Upper lobe of left lung (tissue), 6 donors: Measurements from ENCODE around the gene EIF4EBP2. TPM values are rescaled to one million over a fixed set of nuclear protein-coding genes. Genes with fewer than 3 reads are reported as not detected.
A peak's percentile ranks its signal among the peaks of the same experiment; 100 is the strongest.

Experiments
- ATAC-seq, 2 donors: fragments of 200-7000 bp; cut with Tn5 transposase; one replicate each; pipeline ENCODE4 v1.9.1; 2022; ENCODE audit warnings: mild to moderate bottlenecking in 2 of 2, moderate library complexity in 2 of 2; ENCODE audit not compliant: low FRiP score in 2 of 2
- DNase-seq, 2 donors: peaks; one replicate each; pipeline ENCODE4 v3.0.0-alpha.2; 2019 to 2020
- H3K27ac ChIP-seq, 4 donors: fragments of 200-600 bp; sonication (generic); one replicate each; pipeline ENCODE4 v1.5.1; 2016 to 2019
- H3K27me3 ChIP-seq, 4 donors: fragments of 200-600 bp; sonication (generic); one replicate each; pipeline ENCODE4 v1.5.1; 2017 to 2019
- H3K36me3 ChIP-seq, 4 donors: fragments of 200-600 bp; sonication (generic); one replicate each; pipeline ENCODE4 v1.5.1; 2016 to 2019
- H3K4me1 ChIP-seq, 4 donors: fragments of 200-600 bp; sonication (generic); one replicate each; pipeline ENCODE4 v1.5.1; 2018 to 2019
- H3K4me3 ChIP-seq, 4 donors: fragments of 200-600 bp; sonication (generic); one replicate each; pipeline ENCODE4 v1.5.1; 2017 to 2019; ENCODE audit warnings: mild to moderate bottlenecking in 2 of 4, moderate library complexity in 1 of 4
- H3K9me3 ChIP-seq, 4 donors: fragments of 200-600 bp; sonication (generic); one replicate each; pipeline ENCODE4 v1.5.1; 2018 to 2019
- EP300 ChIP-seq, 4 donors: sonication (generic); formaldehyde crosslinking; IDR thresholded peaks; one replicate each; pipeline ENCODE4 v1.5.1; 2017; ENCODE audit warnings: antibody characterized with exemption in 4 of 4, control low read depth in 2 of 4
- POLR2A ChIP-seq, 4 donors: fragments of 450-650 bp; IDR thresholded peaks; one replicate each; pipeline ENCODE4 v1.5.1; 2016 to 2017; ENCODE audit warnings: antibody characterized with exemption in 4 of 4, mild to moderate bottlenecking in 2 of 4
- POLR2AphosphoS5 ChIP-seq, 2 donors: sonication (generic); formaldehyde crosslinking; IDR thresholded peaks; one replicate each; pipeline ENCODE4 v1.5.1; 2017; ENCODE audit warnings: antibody characterized with exemption in 2 of 2
- WGBS, 2 donors: methylation state at CpG; one replicate each; pipeline ENCODE4 v1.1.5; 2017 to 2018; 5-methylcytosine and 5-hydroxymethylcytosine counted together
- total RNA-seq, 6 donors: library from RNA; depleted of rRNA in 4 of 6; stranded (reverse); fragments of >200 nt in 4 of 6; gene quantifications; one replicate each; pipeline versions ENCODE4 v1.1.0 to v1.2.1, GENCODE V29; 2016 to 2021
- TF ChIP-seq, protein P1 (sequence below), 6 experiments: fragments of 450-650 bp in 4 of 6; fragments of 200-600 bp in 2 of 6; sonication (generic) in 2 of 6; IDR thresholded peaks; one replicate each; pipeline ENCODE4 v1.5.1; 2016 to 2019; ENCODE audit warnings: antibody characterized with exemption in 6 of 6
- donor health status: DM: no; HTN: no; CAD: no; lungs with moderate emphysema.
- donor health status: DM: no; HTN: yes; CAD: no; lungs with severe emphysema.

Gene EIF4EBP2
- total RNA-seq, 6 donors from 2014 or later = 36.3 to 85.1 (median 58.9) TPM

DNA sequence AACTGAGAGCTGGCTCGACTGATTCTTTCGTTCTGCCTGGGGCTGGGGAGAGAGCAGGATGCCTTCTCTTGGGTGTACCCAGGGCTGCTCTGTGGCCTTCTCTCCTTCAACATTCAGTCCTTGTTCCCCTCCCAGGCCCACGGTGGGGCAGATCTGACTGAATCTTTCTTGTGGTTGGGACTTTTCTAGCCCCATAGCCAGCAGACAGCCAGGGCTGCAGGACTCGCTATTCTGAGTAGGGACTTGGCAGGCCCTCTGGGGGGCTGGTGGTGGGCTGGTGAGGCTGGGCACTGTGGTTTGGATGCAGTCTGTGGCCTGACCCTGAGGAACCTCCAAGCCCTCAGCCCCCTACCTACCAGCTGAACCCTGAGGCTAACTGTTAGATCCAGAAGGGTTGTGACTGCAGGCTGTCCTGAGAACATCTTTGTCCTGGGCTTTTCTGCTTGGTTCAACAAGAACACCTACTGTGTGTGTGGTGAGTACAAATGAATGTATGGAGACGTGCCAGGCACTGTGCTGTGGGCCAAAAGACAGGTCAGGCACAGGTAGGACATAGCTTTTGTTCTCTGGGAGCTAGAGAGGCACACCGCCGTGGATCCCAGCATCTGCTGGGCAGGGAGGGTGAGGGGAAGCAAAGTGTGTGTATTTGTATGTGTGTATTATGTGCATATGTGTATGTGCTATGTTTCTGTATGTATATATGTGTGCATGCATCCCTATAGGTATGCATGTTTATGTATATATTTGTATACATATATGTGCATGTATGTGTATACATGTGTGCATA is 72.5 kb downstream of the EIF4EBP2 start:
- Histone ChIP-seq H3K36me3 (no peaks in the 10 kb centered on the region), H3K4me1 (peaks cover 11 to 43% (median 36%) of the 10 kb centered on the region in 4 donors), H3K27me3 (peaks cover 0 to 10% (median 1%) of the 10 kb centered on the region in 4 donors), H3K27ac (no peak overlapping the region), H3K4me3 (no peak overlapping the region), H3K9me3 (no peaks in the 10 kb centered on the region)
- TF ChIP-seq POLR2A (IDR thresholded peaks at IDR 0.05) (no peak), EP300 (IDR thresholded peaks at IDR 0.05) (no peak), POLR2AphosphoS5 (IDR thresholded peaks at IDR 0.05) (no peak)
- TF ChIP-seq, protein P1, sequence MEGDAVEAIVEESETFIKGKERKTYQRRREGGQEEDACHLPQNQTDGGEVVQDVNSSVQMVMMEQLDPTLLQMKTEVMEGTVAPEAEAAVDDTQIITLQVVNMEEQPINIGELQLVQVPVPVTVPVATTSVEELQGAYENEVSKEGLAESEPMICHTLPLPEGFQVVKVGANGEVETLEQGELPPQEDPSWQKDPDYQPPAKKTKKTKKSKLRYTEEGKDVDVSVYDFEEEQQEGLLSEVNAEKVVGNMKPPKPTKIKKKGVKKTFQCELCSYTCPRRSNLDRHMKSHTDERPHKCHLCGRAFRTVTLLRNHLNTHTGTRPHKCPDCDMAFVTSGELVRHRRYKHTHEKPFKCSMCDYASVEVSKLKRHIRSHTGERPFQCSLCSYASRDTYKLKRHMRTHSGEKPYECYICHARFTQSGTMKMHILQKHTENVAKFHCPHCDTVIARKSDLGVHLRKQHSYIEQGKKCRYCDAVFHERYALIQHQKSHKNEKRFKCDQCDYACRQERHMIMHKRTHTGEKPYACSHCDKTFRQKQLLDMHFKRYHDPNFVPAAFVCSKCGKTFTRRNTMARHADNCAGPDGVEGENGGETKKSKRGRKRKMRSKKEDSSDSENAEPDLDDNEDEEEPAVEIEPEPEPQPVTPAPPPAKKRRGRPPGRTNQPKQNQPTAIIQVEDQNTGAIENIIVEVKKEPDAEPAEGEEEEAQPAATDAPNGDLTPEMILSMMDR (IDR thresholded peaks at IDR 0.05) = no peak
- DNase-seq (no peak), ATAC-seq (no peak)
- 66 to 76% methylated on average over 7 of the region's 7 CpGs for WGBS, 2 donors

DNA sequence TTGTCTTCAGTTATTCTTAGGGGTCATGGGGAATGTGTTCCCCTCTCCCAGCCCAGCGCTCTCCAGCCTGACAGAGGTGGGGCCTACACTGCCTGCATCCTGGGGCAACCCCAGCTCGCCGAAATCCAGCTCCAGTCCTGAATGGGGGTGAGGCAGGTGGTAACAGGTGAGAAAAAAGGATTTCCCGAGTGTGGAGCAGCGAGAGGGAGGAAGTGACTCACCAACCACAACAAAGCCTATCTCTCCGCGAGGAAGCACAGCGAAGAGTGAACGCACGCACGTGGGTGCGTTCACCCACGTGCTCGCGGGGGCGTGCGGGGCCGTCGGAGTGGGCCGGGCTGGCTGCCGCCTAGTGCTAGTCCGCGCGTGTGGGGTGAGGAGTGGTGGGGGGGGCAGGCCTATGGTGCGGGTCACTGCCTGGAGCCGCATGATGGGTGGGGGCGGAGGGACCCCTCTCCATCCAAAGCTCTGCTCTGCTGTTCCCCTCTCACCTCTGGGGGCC is 73.8 kb downstream of the EIF4EBP2 start:
- TF ChIP-seq POLR2A (IDR thresholded peaks at IDR 0.05) = no peak
- TF ChIP-seq, protein P1 (IDR thresholded peaks at IDR 0.05) = no peak
- peak in 1 of 2 donors; percentile 51 for TF ChIP-seq POLR2AphosphoS5 (IDR thresholded peaks at IDR 0.05)
- no peak for TF ChIP-seq EP300 (IDR thresholded peaks at IDR 0.05)
- Histone ChIP-seq H3K4me1 (peaks cover 19 to 56% (median 47%) of the 10 kb centered on the region in 4 donors), H3K4me3 (peak overlapping the region; percentile 30 to 75 (median 68)), H3K36me3 (no peaks in the 10 kb centered on the region), H3K27ac (peak overlapping the region; percentile 80 to 91 (median 90)), H3K9me3 (no peaks in the 10 kb centered on the region), H3K27me3 (peaks cover 0 to 10% (median 1%) of the 10 kb centered on the region in 4 donors)
- peak in 1 of 2 donors; percentile 90 for DNase-seq
- ATAC-seq = peak in 1 of 2 donors; percentile 42
- 7 to 42% methylated on average over 5 to 26 of the region's 27 CpGs for WGBS, 2 donors

Other genes starting within 250 kb of the EIF4EBP2 start
- 100 to 1,000 TPM in 4 of 6 donors, 10 to 100 TPM in 2; 34.3 to 130 (median 112) TPM for gene SAR1A, start 233.6 kb upstream of the EIF4EBP2 start, total RNA-seq
- 100 to 1,000 TPM in 5 of 6 donors, 10 to 100 TPM in 1; 46.1 to 205 (median 154) TPM for gene PPA1, start 170.7 kb upstream of the EIF4EBP2 start, total RNA-seq
- 1 to 10 TPM in 1 of 6 donors, under 1 TPM in 5; 0.15 to 1.0 (median 0.29) TPM for gene NPFFR1, start 120.1 kb upstream of the EIF4EBP2 start, total RNA-seq
- 10 to 100 TPM in 3 of 6 donors, 1 to 10 TPM in 3; 7.9 to 17.0 (median 10.7) TPM for gene LRRC20, start 21.5 kb upstream of the EIF4EBP2 start, total RNA-seq
- not detected for gene NODAL, start 37.5 kb downstream of the EIF4EBP2 start, total RNA-seq
- gene PALD1, start 74.6 kb downstream of the EIF4EBP2 start, total RNA-seq = 10 to 100 TPM in 5 of 6 donors, 1 to 10 TPM in 1; 8.9 to 25.4 (median 13.4) TPM
- 10 to 100 TPM in 5 of 6 donors, 1 to 10 TPM in 1; 6.3 to 26.9 (median 15.9) TPM for gene PRF1, start 198.6 kb downstream of the EIF4EBP2 start, total RNA-seq